Activated B cell treated with CpG ODN at 0.5 μM for 24 hours (primary cell): Measurements from ENCODE around the gene VARS2. TPM values are rescaled to one million over a fixed set of nuclear protein-coding genes. Genes with fewer than 3 reads are reported as not detected.

Experiments
- ATAC-seq: fragments of 200-7000 bp; cut with Tn5 transposase; one replicate; pipeline ENCODE4 v1.10.0; 2021; ENCODE audit warnings: low read depth, mild to moderate bottlenecking, moderate library complexity
- CTCF ChIA-PET: fragments of 350-600 bp; sonication (Branson Sonifier 250); formaldehyde crosslinking; loops from one replicate; lab custom pipeline; 2021; ENCODE audit warnings: antibody characterized with exemption; lab: Charles Lee
- POLR2A ChIA-PET: fragments of 350-600 bp; sonication (Branson Sonifier 250); formaldehyde crosslinking; loops from one replicate; lab custom pipeline; 2021; ENCODE audit warnings: antibody characterized with exemption; lab: Charles Lee
- DNase-seq: peaks from one replicate; pipeline ENCODE4 v3.0.0; 2022
- H3K27ac Mint-ChIP-seq: one replicate; pipeline ENCODE4 v1.8.0; 2020; ENCODE audit warnings: mixed read lengths
- H3K27me3 Mint-ChIP-seq: one replicate; pipeline ENCODE4 v1.8.0; 2021; ENCODE audit warnings: mixed read lengths
- H3K36me3 Mint-ChIP-seq: one replicate; pipeline ENCODE4 v1.8.0; 2021; ENCODE audit warnings: low read depth, mixed read lengths
- H3K4me1 Mint-ChIP-seq: one replicate; pipeline ENCODE4 v1.8.0; 2021; ENCODE audit warnings: mixed read lengths
- H3K4me3 Mint-ChIP-seq: one replicate; pipeline ENCODE4 v1.8.0; 2020; ENCODE audit warnings: mild to moderate bottlenecking, mixed read lengths
- H3K9me3 Mint-ChIP-seq: one replicate; pipeline ENCODE4 v1.8.0; 2020; ENCODE audit warnings: mixed read lengths
- CTCF ChIP-seq: fragments of 200-600 bp; IDR thresholded peaks from one replicate; pipeline ENCODE4 v1.8.0; 2022; ENCODE audit warnings: antibody characterized with exemption, mild to moderate bottlenecking
- intact Hi-C: fragments of 100-400 bp; cut with micrococcal nuclease; formaldehyde crosslinking; loops from one replicate; pipeline ENCODE4 v1.15.1; 2024
- total RNA-seq: library from RNA; stranded (reverse); gene quantifications from 2 replicates; pipeline ENCODE4 v1.2.3, GENCODE V29; 2022

The VARS2 gene
- total RNA-seq, 1 donor from 2014 or later: 47.8 TPM

- Mint-ChIP-seq H3K27ac (peak overlapping the region; percentile 81), H3K9me3 (no peaks in the 10 kb centered on the region), H3K27me3 (no peaks in the 10 kb centered on the region), H3K36me3 (peaks cover 72% of the 10 kb centered on the region), H3K4me1 (peaks cover 24% of the 10 kb centered on the region), H3K4me3 (peak overlapping the region; percentile 90)
- intact Hi-C loops: loop anchor here (1.0 to 2.0 kb wide), 5 partner anchors 30 to 164 kb away; partner anchors contain the start of gene DDR1
- no peak for ATAC-seq
- DNase-seq: no peak
- POLR2A ChIA-PET: interaction anchor here (1.2 to 2.7 kb wide), 5 partner anchors 11 to 165 kb away, joined by 3 to 17 read pairs (median 8); no protein-coding TSS in a partner anchor
- CTCF ChIA-PET: interaction anchor here (0.8 to 4.3 kb wide), 9 partner anchors 15 to 172 kb away, joined by 3 to 41 read pairs (median 6); no protein-coding TSS in a partner anchor
- TF ChIP-seq CTCF: no peak
These were observed 984 bp downstream of the VARS2 start for GRCh38 chr6:30914854-30915590.

- Mint-ChIP-seq H3K4me1 (peaks cover 24% of the 10 kb centered on the region), H3K4me3 (peak overlapping the region; percentile 90), H3K27ac (peak overlapping the region; percentile 56), H3K36me3 (peaks cover 72% of the 10 kb centered on the region), H3K27me3 (no peaks in the 10 kb centered on the region), H3K9me3 (no peaks in the 10 kb centered on the region)
- POLR2A ChIA-PET: interaction anchor here (0.6 to 2.7 kb wide), 3 partner anchors 153 to 164 kb away, joined by 3 to 10 read pairs (median 4); no protein-coding TSS in a partner anchor
- ATAC-seq (no peak), DNase-seq (no peak)
- intact Hi-C loops: loop anchor here (1.0 to 2.0 kb wide), 4 partner anchors 31 to 164 kb away; partner anchors contain the start of gene DDR1
- CTCF ChIA-PET: interaction anchor here (0.7 to 4.3 kb wide), 9 partner anchors 15 to 171 kb away, joined by 3 to 41 read pairs (median 5); no protein-coding TSS in a partner anchor
- no peak for TF ChIP-seq CTCF
These were observed 1.5 kb downstream of the VARS2 start for GRCh38 chr6:30915591-30915946.

- intact Hi-C loops: no loop called here
- H3K36me3 Mint-ChIP-seq: peaks cover 73% of the 10 kb centered on the region
- POLR2A ChIA-PET: interaction anchor here (0.6 to 1.5 kb wide), 3 partner anchors 10 to 347 kb away, joined by 4 to 10 read pairs (median 5); no protein-coding TSS in a partner anchor
- CTCF ChIA-PET: interaction anchor here (1.4 to 4.3 kb wide), 3 partner anchors 17 to 162 kb away, joined by 3 to 41 read pairs (median 11); no protein-coding TSS in a partner anchor
- H3K4me1 Mint-ChIP-seq: peaks cover 25% of the 10 kb centered on the region
- H3K9me3 Mint-ChIP-seq: no peaks in the 10 kb centered on the region
- TF ChIP-seq CTCF: no peak
- no peak overlapping the region for H3K4me3 Mint-ChIP-seq
- H3K27ac Mint-ChIP-seq: no peak overlapping the region
- DNase-seq (no peak), ATAC-seq (no peak)
- H3K27me3 Mint-ChIP-seq: no peaks in the 10 kb centered on the region
These were observed 3.0 kb downstream of the VARS2 start for GRCh38 chr6:30917041-30917440.

GRCh38 chr6:30917487-30917886 lies 3.4 kb downstream of the VARS2 start:
- no peak overlapping the region for H3K27ac Mint-ChIP-seq
- no peak overlapping the region for H3K4me3 Mint-ChIP-seq
- peaks cover 28% of the 10 kb centered on the region for H3K4me1 Mint-ChIP-seq
- ChIA-PET POLR2A (interaction anchor here (0.6 to 1.5 kb wide), 3 partner anchors 10 to 348 kb away, joined by 4 to 10 read pairs (median 5); no protein-coding TSS in a partner anchor), CTCF (interaction anchor here (2.3 to 4.3 kb wide), 2 partner anchors 151 to 162 kb away, joined by 11 to 41 read pairs; no protein-coding TSS in a partner anchor)
- no peaks in the 10 kb centered on the region for H3K27me3 Mint-ChIP-seq
- DNase-seq (no peak), ATAC-seq (no peak)
- peaks cover 73% of the 10 kb centered on the region for H3K36me3 Mint-ChIP-seq
- no peak for TF ChIP-seq CTCF
- no peaks in the 10 kb centered on the region for H3K9me3 Mint-ChIP-seq
- intact Hi-C loops: no loop called here

- ATAC-seq (no peak), DNase-seq (no peak)
- Mint-ChIP-seq H3K27me3 (no peaks in the 10 kb centered on the region), H3K4me3 (no peak overlapping the region), H3K4me1 (peaks cover 22% of the 10 kb centered on the region), H3K27ac (no peak overlapping the region), H3K9me3 (no peaks in the 10 kb centered on the region), H3K36me3 (peaks cover 79% of the 10 kb centered on the region)
- ChIA-PET CTCF (interaction anchor here (1.2 to 4.3 kb wide), 3 partner anchors 151 to 169 kb away, joined by 3 to 41 read pairs (median 5); no protein-coding TSS in a partner anchor), POLR2A (no interaction called here)
- intact Hi-C loops: no loop called here
- TF ChIP-seq CTCF: no peak
These were observed 4.6 kb downstream of the VARS2 start for GRCh38 chr6:30918670-30919069.
